KG1 (cell line): ENCODE data around the gene KLRC4.
"Not testable (repeated sequence)": the region's sequence is repeated elsewhere in the genome, so short reads cannot be mapped to it uniquely, and the experiment has no call there.

Source experiments
- DNase-seq: peaks from one replicate; lab custom pipeline; 2025; lab: John Stamatoyannopoulos, UW

KLRC4 gene

GRCh38 chr12:10409392-10409791, at the start of gene KLRC4:
Gene KLRC4 (minus strand): TSS chr12:10409757. CDS start chr12:10409575, 182 bp downstream.
- DNase-seq, result no peak

DNA sequence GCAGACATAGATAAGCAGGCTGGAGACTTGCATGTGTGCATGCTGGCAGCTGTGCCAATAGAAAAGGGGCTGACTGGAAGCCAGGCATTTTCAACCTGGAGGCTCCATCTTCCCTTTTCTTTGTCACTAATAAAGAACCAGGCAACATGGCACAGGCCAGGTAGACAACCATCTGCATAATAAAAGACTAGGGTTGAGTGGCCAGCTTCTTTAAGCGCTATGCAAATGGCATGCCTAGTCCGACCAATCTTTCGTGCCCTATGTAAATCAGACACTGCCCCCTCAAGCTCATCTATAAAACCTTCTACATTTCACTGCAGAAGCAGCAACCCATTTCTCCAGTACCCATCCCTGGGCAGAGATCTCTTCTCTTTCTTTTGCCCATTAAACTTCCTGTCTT, 48.2 kb upstream of the KLRC4 start:
- DNase-seq, result no peak

DNA sequence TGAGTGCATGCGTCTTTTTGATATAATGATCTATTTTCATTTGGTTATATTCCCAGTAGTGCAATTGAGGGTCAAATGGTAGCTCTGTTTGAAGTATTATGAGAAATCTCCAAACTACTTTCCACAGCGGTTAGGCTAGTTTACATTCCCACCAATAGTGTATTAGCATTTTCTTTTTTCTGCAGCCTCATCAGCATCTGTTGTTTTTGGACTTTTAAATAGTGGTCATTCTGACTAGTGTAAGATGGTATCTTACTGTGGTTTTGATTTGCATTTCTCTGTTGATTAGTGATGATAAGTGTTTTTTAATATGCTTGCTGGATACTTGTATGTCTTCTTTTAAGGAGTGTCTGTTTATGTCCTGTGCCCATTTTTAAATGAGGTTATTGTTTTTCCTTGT, 47.3 kb upstream of the KLRC4 start:
- no peak for DNase-seq

GRCh38 chr12:10455766-10456165, 46.2 kb upstream of the KLRC4 start:
- no peak for DNase-seq

- DNase-seq, result no peak
These were observed 45.0 kb upstream of the KLRC4 start for GRCh38 chr12:10454531-10454930.

GRCh38 chr12:10453156-10453555, 43.6 kb upstream of the KLRC4 start, which contains the start of gene KLRC1:
Gene KLRC1 (minus strand): TSS chr12:10453377. CDS start chr12:10451156, 2,221 bp downstream.
- DNase-seq, result no peak

DNA sequence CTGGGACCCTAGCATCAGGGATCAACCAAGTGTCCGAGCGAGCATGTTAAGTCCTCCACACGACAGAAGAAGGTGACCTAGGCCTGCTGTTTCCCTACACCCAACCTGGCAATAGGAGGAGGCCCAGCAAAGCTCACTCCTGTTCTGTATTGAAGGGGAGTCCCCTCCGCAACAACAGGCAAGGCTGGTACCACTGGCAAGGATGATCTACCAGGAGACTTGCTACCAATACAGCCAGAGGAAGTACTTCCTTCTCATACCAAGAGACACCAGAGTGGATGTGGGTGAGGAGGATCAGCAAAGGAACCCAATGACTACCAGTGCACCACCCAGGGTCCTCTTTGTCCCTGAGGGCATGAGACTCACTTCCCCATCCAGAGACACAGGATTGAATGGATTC, 38.7 kb upstream of the KLRC4 start:
- no peak for DNase-seq

- DNase-seq, result not testable (repeated sequence)
These were observed 36.5 kb upstream of the KLRC4 start for GRCh38 chr12:10446052-10446451.

DNA sequence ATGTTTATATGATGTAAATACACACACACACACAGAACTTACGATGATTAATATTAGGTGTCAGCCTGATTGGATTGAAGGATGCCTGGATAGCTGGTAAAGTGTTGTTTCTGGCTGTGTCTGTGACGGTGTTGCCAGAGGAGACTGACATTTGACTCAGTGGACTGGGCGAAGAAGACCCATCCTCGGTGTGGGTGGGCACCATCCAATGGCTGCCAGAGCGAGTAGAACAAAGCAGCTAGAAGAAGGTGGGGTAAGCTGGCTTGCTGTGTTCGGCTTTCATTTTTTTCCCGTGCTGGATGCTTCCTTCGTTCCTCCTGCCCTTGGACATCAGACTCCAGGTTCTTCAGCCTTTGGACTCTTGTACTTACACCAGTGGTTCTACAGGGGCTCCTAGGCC, 31.6 kb upstream of the KLRC4 start:
- not testable (repeated sequence) for DNase-seq

- not testable (repeated sequence) for DNase-seq
These were observed 30.2 kb upstream of the KLRC4 start for GRCh38 chr12:10439608-10440274.

- DNase-seq, result not testable (repeated sequence)
These were observed 28.0 kb upstream of the KLRC4 start for GRCh38 chr12:10437601-10438000.

DNA sequence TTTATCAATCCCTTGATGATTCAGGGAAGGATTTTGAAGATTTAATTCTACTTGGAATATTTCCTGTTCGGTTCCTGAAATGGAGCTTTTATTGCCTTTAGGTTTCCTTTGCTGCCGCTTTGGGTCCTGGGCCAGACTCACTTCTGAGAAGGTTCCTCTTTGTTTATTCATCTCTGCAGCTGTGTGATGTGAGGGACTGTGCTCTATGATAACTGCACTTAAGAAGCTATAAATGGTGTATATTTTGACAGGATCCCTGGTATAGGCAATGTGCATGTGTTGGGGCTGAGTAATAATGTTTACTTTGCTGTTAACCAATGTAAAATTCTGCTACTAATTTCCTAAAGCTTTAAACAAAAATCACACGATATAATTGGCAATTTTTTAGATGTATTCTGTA, 26.3 kb upstream of the KLRC4 start, which contains the start of gene KLRC2:
Gene KLRC2, minus strand, starts transcription at position 195 of the 400 bp plus-strand sequence. Its CDS starts 24 bp downstream, at position 171.
- DNase-seq, result peak; percentile 1

DNA sequence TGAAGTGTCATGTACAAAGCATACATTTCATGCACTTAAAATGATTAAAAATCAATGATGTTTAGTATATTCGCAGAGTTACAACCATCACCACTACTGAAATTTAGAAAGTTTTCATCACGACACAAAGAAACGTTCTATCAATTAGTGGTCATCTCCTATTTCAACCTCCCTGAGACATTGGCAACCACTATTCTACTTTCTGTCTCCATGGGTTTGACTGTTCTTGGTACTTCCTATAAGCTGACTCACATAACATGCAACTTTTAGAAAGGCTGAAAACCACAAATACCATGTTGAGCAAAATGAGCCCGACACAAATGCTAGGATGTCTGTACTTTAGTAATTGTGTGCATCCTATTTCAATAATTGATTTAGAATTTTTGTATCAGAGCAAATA, 21.1 kb upstream of the KLRC4 start:
- DNase-seq, result not testable (repeated sequence)

- not testable (repeated sequence) for DNase-seq
These were observed 16.4 kb upstream of the KLRC4 start for GRCh38 chr12:10425938-10426337.

GRCh38 chr12:10424260-10424899, 14.8 kb upstream of the KLRC4 start:
- DNase-seq, result not testable (repeated sequence)

- DNase-seq, result not testable (repeated sequence)
These were observed 12.6 kb upstream of the KLRC4 start for GRCh38 chr12:10422159-10422558.

GRCh38 chr12:10420334-10420733, 10.8 kb upstream of the KLRC4 start, which contains the start of gene KLRC3:
Gene KLRC3 (minus strand): TSS chr12:10420595. CDS start chr12:10420550, 45 bp downstream.
- not testable (repeated sequence) for DNase-seq

GRCh38 chr12:10408842-10409241, 715 bp downstream of the KLRC4 start:
- DNase-seq, result no peak

- no peak for DNase-seq
These were observed 2.8 kb downstream of the KLRC4 start for GRCh38 chr12:10406725-10407124.

- no peak for DNase-seq
These were observed 4.3 kb downstream of the KLRC4 start for GRCh38 chr12:10405294-10405693.

DNA sequence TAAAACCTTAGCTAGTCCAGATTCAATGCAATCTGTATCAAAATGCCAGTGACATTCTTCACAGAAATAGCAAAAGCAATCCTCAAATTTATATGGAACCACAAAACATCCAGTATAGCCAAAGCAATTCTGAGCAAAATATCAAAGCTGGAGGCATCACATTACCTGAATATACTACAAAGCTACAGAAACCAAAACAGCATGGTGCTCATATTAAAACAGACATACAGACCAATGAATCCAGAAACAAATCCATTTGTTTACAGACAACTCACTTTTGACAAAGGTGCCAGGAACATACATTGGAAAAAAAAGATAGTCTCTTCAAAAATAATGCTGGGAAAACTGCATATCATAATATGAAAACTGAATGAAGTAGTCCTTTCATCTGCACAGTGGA, 4.8 kb downstream of the KLRC4 start:
- no peak for DNase-seq

DNA sequence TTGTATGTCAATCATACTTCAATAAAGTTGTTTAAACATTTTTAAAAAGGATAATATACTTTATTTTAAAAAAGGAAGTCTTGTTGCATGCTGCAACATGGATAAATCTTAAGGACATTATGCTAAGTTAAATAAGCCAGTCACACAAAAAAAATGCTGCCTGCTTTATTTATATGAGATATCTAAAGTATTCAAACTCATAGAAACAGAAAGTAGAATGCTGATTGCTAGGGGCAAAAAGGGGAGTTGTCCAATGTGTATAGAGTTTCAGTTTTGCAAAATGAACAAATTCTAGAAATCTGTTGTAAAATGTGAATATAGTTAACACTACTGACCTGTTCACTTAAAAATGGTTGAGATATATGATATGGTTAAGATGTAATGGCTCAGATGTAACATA, 8.7 kb downstream of the KLRC4 start:
- no peak for DNase-seq

- no peak for DNase-seq
These were observed 11.4 kb downstream of the KLRC4 start for GRCh38 chr12:10398168-10398567.
